Thyroid gland (tissue), 4 donors: ENCODE results near the gene WDFY4. TPM values are rescaled to one million over a fixed set of nuclear protein-coding genes. Genes with fewer than 3 reads are reported as not detected.

ENCODE experiments used
- DNase-seq, 2 donors: peaks; one replicate each; pipeline ENCODE4 v3.0.0-alpha.2; 2019
- H3K27ac ChIP-seq, 3 donors: fragments of 200-600 bp; sonication (generic); 1 replicate in 2 of 3; 2 replicates in 1 of 3; pipeline ENCODE4 v1.5.1; 2016 to 2019; ENCODE audit warnings: mild to moderate bottlenecking in 1 of 3, moderate library complexity in 1 of 3
- H3K27me3 ChIP-seq: fragments of 200-600 bp; sonication (generic); one replicate; pipeline ENCODE4 v1.5.1; 2019
- H3K36me3 ChIP-seq, 2 donors: fragments of 200-600 bp; sonication (generic); one replicate each; pipeline ENCODE4 v1.5.1; 2016 to 2019
- H3K4me1 ChIP-seq, 2 donors: fragments of 200-600 bp; sonication (generic); one replicate each; pipeline ENCODE4 v1.5.1; 2017 to 2019
- H3K4me3 ChIP-seq, 3 donors: fragments of 200-600 bp; sonication (generic); replicated peaks in 1 of 3; 1 replicate in 2 of 3; 2 replicates in 1 of 3; pipeline ENCODE4 v1.5.1; 2016; ENCODE audit warnings: mild to moderate bottlenecking in 1 of 3
- H3K9me3 ChIP-seq: fragments of 200-600 bp; sonication (generic); one replicate; pipeline ENCODE4 v1.5.1; 2017
- CTCF ChIP-seq, 6 experiments: fragments of 200-600 bp in 3 of 6; fragments of 450-650 bp in 3 of 6; sonication (generic) in 3 of 6; IDR thresholded peaks; one replicate each; pipeline ENCODE4 v1.5.1; 2016 to 2019; ENCODE audit warnings: antibody characterized with exemption in 6 of 6, mild to moderate bottlenecking in 2 of 6, inconsistent platforms in 1 of 6, moderate library complexity in 1 of 6
- POLR2A ChIP-seq, 2 donors: fragments of 450-650 bp; IDR thresholded peaks; one replicate each; pipeline ENCODE4 v1.6.1; 2017; ENCODE audit warnings: antibody characterized with exemption in 2 of 2, mild to moderate bottlenecking in 2 of 2, moderate library complexity in 1 of 2
- WGBS, 2 donors: methylation state at CpG; one replicate each; pipeline ENCODE4 v1.1.5; 2017; 5-methylcytosine and 5-hydroxymethylcytosine counted together
- intact Hi-C: fragments of 100-400 bp; cut with DNase I; formaldehyde crosslinking; loops from one replicate; pipeline ENCODE4 v1.15.1; 2023
- total RNA-seq, 4 donors: library from RNA; depleted of rRNA; stranded (reverse); fragments of >200 nt; gene quantifications; one replicate each; pipeline ENCODE4 v1.2.3, GENCODE V29; 2016

The WDFY4 gene
- total RNA-seq, 4 donors from 2014 or later: 1.0 to 3.5 (median 1.2) TPM

GRCh38 chr10:48907730-48908129 lies 223.1 kb downstream of the WDFY4 start:
- no peak overlapping the region for H3K27ac ChIP-seq
- no peaks in the 10 kb centered on the region for H3K36me3 ChIP-seq
- no peak for DNase-seq
- no peak overlapping the region for H3K4me3 ChIP-seq
- H3K27me3 ChIP-seq: no peaks in the 10 kb centered on the region
- no peaks in the 10 kb centered on the region for H3K9me3 ChIP-seq
- intact Hi-C loops: no loop called here
- 94 to 98% methylated on average over 4 of the region's 4 CpGs for WGBS, 2 donors
- TF ChIP-seq CTCF (IDR thresholded peaks at IDR 0.05) (no peak), POLR2A (IDR thresholded peaks at IDR 0.05) (no peak)
- H3K4me1 ChIP-seq: no peaks in the 10 kb centered on the region

GRCh38 chr10:48910548-48910947 lies 225.9 kb downstream of the WDFY4 start:
- DNase-seq: no peak
- intact Hi-C loops: no loop called here
- TF ChIP-seq CTCF (IDR thresholded peaks at IDR 0.05) (no peak), POLR2A (IDR thresholded peaks at IDR 0.05) (no peak)
- WGBS, 2 donors: 68% methylated on average over 5 of the region's 5 CpGs
- Histone ChIP-seq H3K4me1 (no peaks in the 10 kb centered on the region), H3K9me3 (no peaks in the 10 kb centered on the region), H3K27me3 (no peaks in the 10 kb centered on the region), H3K27ac (no peak overlapping the region), H3K36me3 (no peaks in the 10 kb centered on the region), H3K4me3 (no peak overlapping the region)

- intact Hi-C loops: no loop called here
- no peak overlapping the region for H3K4me3 ChIP-seq
- H3K4me1 ChIP-seq: no peaks in the 10 kb centered on the region
- H3K27me3 ChIP-seq: no peaks in the 10 kb centered on the region
- no peaks in the 10 kb centered on the region for H3K9me3 ChIP-seq
- 94 to 97% methylated on average over 14 of the region's 14 CpGs for WGBS, 2 donors
- no peak overlapping the region for H3K27ac ChIP-seq
- H3K36me3 ChIP-seq: no peaks in the 10 kb centered on the region
- TF ChIP-seq CTCF (IDR thresholded peaks at IDR 0.05): no peak
- no peak for TF ChIP-seq POLR2A (IDR thresholded peaks at IDR 0.05)
- DNase-seq: no peak
Observed at GRCh38 chr10:48913674-48914073, 229.0 kb downstream of the WDFY4 start.

GRCh38 chr10:48923748-48924147 lies 239.1 kb downstream of the WDFY4 start:
- DNase-seq: no peak
- H3K36me3 ChIP-seq: no peaks in the 10 kb centered on the region
- TF ChIP-seq POLR2A (IDR thresholded peaks at IDR 0.05) (no peak), CTCF (IDR thresholded peaks at IDR 0.05) (no peak)
- H3K4me3 ChIP-seq: no peak overlapping the region
- H3K9me3 ChIP-seq: no peaks in the 10 kb centered on the region
- intact Hi-C loops: no loop called here
- no peaks in the 10 kb centered on the region for H3K27me3 ChIP-seq
- H3K4me1 ChIP-seq: no peaks in the 10 kb centered on the region
- H3K27ac ChIP-seq: no peak overlapping the region
- 64 to 88% methylated on average over 2 of the region's 3 CpGs for WGBS, 2 donors

DNA sequence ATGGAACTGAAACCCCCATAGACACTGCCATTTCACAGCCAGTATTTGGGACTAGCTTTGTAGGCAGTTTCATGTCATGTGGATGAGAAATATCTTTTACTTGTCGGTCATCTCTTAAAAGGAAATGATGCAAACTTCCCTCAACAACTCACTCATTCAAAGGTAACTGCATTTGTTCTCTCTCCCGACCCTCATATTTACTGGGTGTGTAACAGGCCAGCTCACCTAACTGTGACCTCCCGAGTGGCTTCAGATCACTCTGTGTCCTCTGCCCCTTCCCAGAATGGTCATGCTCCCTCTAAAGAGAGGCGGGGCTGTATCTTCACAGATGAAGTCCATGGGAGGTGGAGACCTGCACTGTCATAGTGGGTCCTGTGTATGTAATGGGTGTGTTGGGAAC lies 240.3 kb downstream of the WDFY4 start:
- no peaks in the 10 kb centered on the region for H3K27me3 ChIP-seq
- TF ChIP-seq CTCF (IDR thresholded peaks at IDR 0.05): no peak
- no peak for TF ChIP-seq POLR2A (IDR thresholded peaks at IDR 0.05)
- intact Hi-C loops: no loop called here
- no peaks in the 10 kb centered on the region for H3K4me1 ChIP-seq
- 83 to 97% methylated on average over 4 of the region's 4 CpGs for WGBS, 2 donors
- DNase-seq: no peak
- H3K9me3 ChIP-seq: no peaks in the 10 kb centered on the region
- H3K36me3 ChIP-seq: no peaks in the 10 kb centered on the region
- H3K4me3 ChIP-seq: no peak overlapping the region
- no peak overlapping the region for H3K27ac ChIP-seq
